ACC112 (cell line): ENCODE results near the gene CNTD1.

Experiments
- H2AFZ ChIP-seq: fragments of 200-600 bp; sonication (generic); one replicate; pipeline ENCODE4 v1.6.0; 2017; ENCODE audit warnings: antibody characterized with exemption, low read length; ENCODE audit not compliant: unreplicated experiment
- H3K27ac ChIP-seq: fragments of 200-600 bp; sonication (generic); 2 replicates; pipeline ENCODE4 v1.5.1; 2014; ENCODE audit warnings: low read depth, mild to moderate bottlenecking, antibody characterized with exemption, low read length, moderate library complexity
- H3K27me3 ChIP-seq: fragments of 200-600 bp; sonication (generic); 2 replicates; pipeline ENCODE4 v1.6.1; 2014; ENCODE audit warnings: mild to moderate bottlenecking, antibody characterized with exemption, low read length, moderate library complexity, mixed read lengths; ENCODE audit not compliant: insufficient read depth
- H3K36me3 ChIP-seq: fragments of 200-600 bp; sonication (generic); 2 replicates; pipeline ENCODE4 v1.6.1; 2016; ENCODE audit warnings: mild to moderate bottlenecking, antibody characterized with exemption, low read length, moderate library complexity, mixed read lengths; ENCODE audit not compliant: insufficient read depth
- H3K4me1 ChIP-seq: fragments of 200-600 bp; sonication (generic); one replicate; pipeline ENCODE4 v1.6.1; 2016; ENCODE audit warnings: low read length, mixed read lengths; ENCODE audit not compliant: insufficient read depth, unreplicated experiment, control insufficient read depth
- H3K4me3 ChIP-seq: fragments of 200-600 bp; sonication (generic); 2 replicates; pipeline ENCODE4 v1.5.1; 2014; ENCODE audit warnings: mild to moderate bottlenecking, low read depth, low read length
- H3K79me2 ChIP-seq: fragments of 200-600 bp; sonication (generic); one replicate; pipeline ENCODE4 v1.6.0; 2016; ENCODE audit warnings: low read length; ENCODE audit not compliant: control insufficient read depth, unreplicated experiment, insufficient read depth

CNTD1 gene

GRCh38 chr17:42814633-42815399 lies 16.2 kb downstream of the CNTD1 start:
- peaks cover 28% of the 10 kb centered on the region for H3K4me1 ChIP-seq
- no peaks in the 10 kb centered on the region for H3K27me3 ChIP-seq
- peak overlapping the region; percentile 68 for H3K27ac ChIP-seq
- H3K79me2 ChIP-seq: no peaks in the 10 kb centered on the region
- peaks cover 54% of the 10 kb centered on the region for H3K36me3 ChIP-seq
- no peak overlapping the region for H2AFZ ChIP-seq
- H3K4me3 ChIP-seq: 0 out of 2 replicates have a peak overlapping the region, but pooled peaks have one; percentile 3

- Histone ChIP-seq H3K27ac (peak overlapping the region; percentile 59), H3K4me3 (no peak overlapping the region), H3K36me3 (peaks cover 55% of the 10 kb centered on the region)
Measured at GRCh38 chr17:42817866-42818265, 19.2 kb downstream of the CNTD1 start.

GRCh38 chr17:42818379-42818778 lies 19.7 kb downstream of the CNTD1 start:
- no peak overlapping the region for H3K4me3 ChIP-seq
- peaks cover 55% of the 10 kb centered on the region for H3K36me3 ChIP-seq
- H3K79me2 ChIP-seq: peaks cover 18% of the 10 kb centered on the region
- H2AFZ ChIP-seq: no peak overlapping the region
- no peaks in the 10 kb centered on the region for H3K27me3 ChIP-seq
- peak overlapping the region; percentile 59 for H3K27ac ChIP-seq
- H3K4me1 ChIP-seq: peaks cover 28% of the 10 kb centered on the region

More at GRCh38 chr17:42817866-42818265, 19.2 kb downstream of the CNTD1 start:
- Histone ChIP-seq H2AFZ (no peak overlapping the region), H3K27me3 (no peaks in the 10 kb centered on the region), H3K4me1 (peaks cover 28% of the 10 kb centered on the region), H3K79me2 (peaks cover 14% of the 10 kb centered on the region)

- H3K79me2 ChIP-seq: peaks cover 25% of the 10 kb centered on the region
- H3K27ac ChIP-seq: no peak overlapping the region
Measured at GRCh38 chr17:42819939-42820535, 21.4 kb downstream of the CNTD1 start.

GRCh38 chr17:42821176-42821575 lies 22.5 kb downstream of the CNTD1 start:
- Histone ChIP-seq H2AFZ (no peak overlapping the region), H3K27ac (no peak overlapping the region), H3K36me3 (peaks cover 39% of the 10 kb centered on the region)

More at GRCh38 chr17:42819939-42820535, 21.4 kb downstream of the CNTD1 start:
- Histone ChIP-seq H3K4me1 (peaks cover 18% of the 10 kb centered on the region), H3K4me3 (no peak overlapping the region), H3K36me3 (peaks cover 45% of the 10 kb centered on the region), H3K27me3 (no peaks in the 10 kb centered on the region), H2AFZ (no peak overlapping the region)

GRCh38 chr17:42827472-42827871 lies 28.8 kb downstream of the CNTD1 start:
- peaks cover 4% of the 10 kb centered on the region for H3K4me1 ChIP-seq
- no peak overlapping the region for H3K27ac ChIP-seq
- no peaks in the 10 kb centered on the region for H3K27me3 ChIP-seq
- H3K79me2 ChIP-seq: peaks cover 19% of the 10 kb centered on the region
- H3K4me3 ChIP-seq: no peak overlapping the region
- no peaks in the 10 kb centered on the region for H3K36me3 ChIP-seq
- no peak overlapping the region for H2AFZ ChIP-seq

More at GRCh38 chr17:42821176-42821575, 22.5 kb downstream of the CNTD1 start:
- Histone ChIP-seq H3K79me2 (peaks cover 25% of the 10 kb centered on the region), H3K4me3 (no peak overlapping the region), H3K4me1 (peaks cover 8% of the 10 kb centered on the region), H3K27me3 (no peaks in the 10 kb centered on the region)

- H3K4me1 ChIP-seq: peaks cover 19% of the 10 kb centered on the region
- H3K4me3 ChIP-seq: no peak overlapping the region
- H3K79me2 ChIP-seq: peaks cover 29% of the 10 kb centered on the region
- H3K36me3 ChIP-seq: peaks cover 5% of the 10 kb centered on the region
- H2AFZ ChIP-seq: no peak overlapping the region
- no peaks in the 10 kb centered on the region for H3K27me3 ChIP-seq
- H3K27ac ChIP-seq: no peak overlapping the region
Measured at GRCh38 chr17:42830971-42831370, 32.3 kb downstream of the CNTD1 start.

GRCh38 chr17:42832213-42832933 lies 33.7 kb downstream of the CNTD1 start:
- H3K27ac ChIP-seq: peak overlapping the region; percentile 74
- H3K4me3 ChIP-seq: peak overlapping the region; percentile 94
- peaks cover 19% of the 10 kb centered on the region for H3K4me1 ChIP-seq
- H2AFZ ChIP-seq: peak overlapping the region; percentile 73
- peaks cover 9% of the 10 kb centered on the region for H3K36me3 ChIP-seq
- peaks cover 30% of the 10 kb centered on the region for H3K79me2 ChIP-seq
- H3K27me3 ChIP-seq: no peaks in the 10 kb centered on the region

- peaks cover 16% of the 10 kb centered on the region for H3K36me3 ChIP-seq
- H3K27ac ChIP-seq: peak within 1 kb of the TSS; percentile 74
- peak within 1 kb of the TSS; percentile 73 for H2AFZ ChIP-seq
- no peaks in the 10 kb centered on the region for H3K27me3 ChIP-seq
- H3K4me3 ChIP-seq: peak within 1 kb of the TSS; percentile 94
- peaks cover 37% of the 10 kb centered on the region for H3K79me2 ChIP-seq
- H3K4me1 ChIP-seq: peaks cover 19% of the 10 kb centered on the region
Measured at GRCh38 chr17:42832934-42833766, 34.5 kb downstream of the CNTD1 start, which contains the start of gene PSME3. TSS of gene PSME3 (plus strand) at chr17:42833397. CDS start at chr17:42833632, 235 bp downstream.
